Measurements from ENCODE around the gene DNAAF5.

GRCh38 chr7:772861-773621 is 46.5 kb downstream of the DNAAF5 start:
- TF ChIP-seq, protein P1, sequence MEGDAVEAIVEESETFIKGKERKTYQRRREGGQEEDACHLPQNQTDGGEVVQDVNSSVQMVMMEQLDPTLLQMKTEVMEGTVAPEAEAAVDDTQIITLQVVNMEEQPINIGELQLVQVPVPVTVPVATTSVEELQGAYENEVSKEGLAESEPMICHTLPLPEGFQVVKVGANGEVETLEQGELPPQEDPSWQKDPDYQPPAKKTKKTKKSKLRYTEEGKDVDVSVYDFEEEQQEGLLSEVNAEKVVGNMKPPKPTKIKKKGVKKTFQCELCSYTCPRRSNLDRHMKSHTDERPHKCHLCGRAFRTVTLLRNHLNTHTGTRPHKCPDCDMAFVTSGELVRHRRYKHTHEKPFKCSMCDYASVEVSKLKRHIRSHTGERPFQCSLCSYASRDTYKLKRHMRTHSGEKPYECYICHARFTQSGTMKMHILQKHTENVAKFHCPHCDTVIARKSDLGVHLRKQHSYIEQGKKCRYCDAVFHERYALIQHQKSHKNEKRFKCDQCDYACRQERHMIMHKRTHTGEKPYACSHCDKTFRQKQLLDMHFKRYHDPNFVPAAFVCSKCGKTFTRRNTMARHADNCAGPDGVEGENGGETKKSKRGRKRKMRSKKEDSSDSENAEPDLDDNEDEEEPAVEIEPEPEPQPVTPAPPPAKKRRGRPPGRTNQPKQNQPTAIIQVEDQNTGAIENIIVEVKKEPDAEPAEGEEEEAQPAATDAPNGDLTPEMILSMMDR (IDR thresholded peaks at IDR 0.05): no peak
- no peak for TF ChIP-seq POLR2A (IDR thresholded peaks at IDR 0.05)
